ENCODE results near the gene ADAD2. TPM values are rescaled to one million over a fixed set of nuclear protein-coding genes. Genes with fewer than 3 reads are reported as not detected.
"Not testable (repeated sequence)": the region's sequence is repeated elsewhere in the genome, so short reads cannot be mapped to it uniquely, and the experiment has no call there.

ADAD2 gene
- total and polyA plus RNA-seq, 12 donors, result 0.12 to 11.6 (median 0.63) TPM; not detected in 3

DNA sequence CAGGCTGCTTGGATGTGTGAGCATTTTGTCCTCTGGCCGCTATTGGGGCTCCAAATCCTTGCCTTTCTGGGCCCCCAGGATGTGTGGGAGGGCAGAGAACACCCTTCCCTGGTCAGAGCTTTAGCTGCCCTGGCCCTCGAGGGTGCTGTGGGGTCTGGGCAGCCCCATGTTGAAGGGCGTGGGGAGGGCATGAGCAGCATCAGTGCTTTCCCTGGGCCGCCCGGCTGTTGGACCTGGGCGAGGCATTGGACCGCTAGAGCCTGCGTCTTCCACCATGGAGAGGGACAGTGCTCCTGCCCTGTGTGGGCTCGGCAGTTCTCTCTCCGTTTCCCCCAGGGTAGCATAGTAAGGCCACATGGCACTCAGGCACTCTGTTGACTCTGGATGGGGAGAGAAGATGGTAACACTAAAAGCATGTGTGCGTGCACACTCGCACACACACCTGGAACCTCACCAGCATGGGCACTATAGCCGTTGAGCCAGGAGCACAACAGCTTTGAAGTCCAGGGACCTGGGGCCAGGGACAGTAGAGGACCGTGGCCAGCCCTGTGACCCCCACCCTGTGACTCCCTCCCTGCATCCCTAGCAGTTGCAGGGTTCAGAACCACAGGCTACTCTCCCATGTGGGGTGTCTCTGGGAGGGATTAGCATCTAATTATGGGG, 6.6 kb downstream of the ADAD2 start:
- H3K4me3 ChIP-seq, result no peak overlapping the region
- H3K4me1 ChIP-seq (replicated peaks in 1 of 2), result no peaks in the 10 kb centered on the region
- DNase-seq, result no peak
- no peaks in the 10 kb centered on the region for H3K27me3 ChIP-seq
- H3K27ac ChIP-seq, result no peak overlapping the region
- H3K36me3 ChIP-seq (replicated peaks in 1 of 2), result no peaks in the 10 kb centered on the region
- TF ChIP-seq POLR2A (IDR thresholded peaks at IDR 0.05), result no peak
- TF ChIP-seq, protein P1, sequence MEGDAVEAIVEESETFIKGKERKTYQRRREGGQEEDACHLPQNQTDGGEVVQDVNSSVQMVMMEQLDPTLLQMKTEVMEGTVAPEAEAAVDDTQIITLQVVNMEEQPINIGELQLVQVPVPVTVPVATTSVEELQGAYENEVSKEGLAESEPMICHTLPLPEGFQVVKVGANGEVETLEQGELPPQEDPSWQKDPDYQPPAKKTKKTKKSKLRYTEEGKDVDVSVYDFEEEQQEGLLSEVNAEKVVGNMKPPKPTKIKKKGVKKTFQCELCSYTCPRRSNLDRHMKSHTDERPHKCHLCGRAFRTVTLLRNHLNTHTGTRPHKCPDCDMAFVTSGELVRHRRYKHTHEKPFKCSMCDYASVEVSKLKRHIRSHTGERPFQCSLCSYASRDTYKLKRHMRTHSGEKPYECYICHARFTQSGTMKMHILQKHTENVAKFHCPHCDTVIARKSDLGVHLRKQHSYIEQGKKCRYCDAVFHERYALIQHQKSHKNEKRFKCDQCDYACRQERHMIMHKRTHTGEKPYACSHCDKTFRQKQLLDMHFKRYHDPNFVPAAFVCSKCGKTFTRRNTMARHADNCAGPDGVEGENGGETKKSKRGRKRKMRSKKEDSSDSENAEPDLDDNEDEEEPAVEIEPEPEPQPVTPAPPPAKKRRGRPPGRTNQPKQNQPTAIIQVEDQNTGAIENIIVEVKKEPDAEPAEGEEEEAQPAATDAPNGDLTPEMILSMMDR (IDR thresholded peaks at IDR 0.05), result no peak
- no peaks in the 10 kb centered on the region for H3K9me3 ChIP-seq (replicated peaks in 1 of 3)
- intact Hi-C loops (cut with DNase I), result no loop called here
- WGBS, 4 donors, result 92 to 94% (median 93%) methylated on average over 10 to 14 of the region's 14 CpGs

DNA sequence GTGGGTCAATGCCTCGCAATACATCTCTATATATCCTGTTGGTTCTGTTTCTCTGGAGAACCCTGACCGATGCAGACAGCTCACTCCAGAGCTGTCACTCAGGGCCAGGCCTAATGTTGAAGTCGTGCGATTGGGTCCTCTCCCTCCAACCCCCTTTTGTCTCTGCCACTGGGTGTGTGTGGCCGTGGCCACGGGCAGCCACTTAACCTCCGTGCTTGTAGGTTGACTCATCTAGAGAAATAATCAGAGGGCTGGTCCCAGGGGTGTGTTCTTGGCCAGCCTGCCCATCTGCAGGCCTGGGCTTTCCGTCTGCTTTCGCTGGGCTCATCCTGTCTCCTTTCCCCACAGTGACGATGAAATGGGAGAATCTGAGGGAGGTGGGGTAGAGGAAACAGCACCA, 7.4 kb downstream of the ADAD2 start:
- Histone ChIP-seq H3K27me3 (no peaks in the 10 kb centered on the region), H3K4me1 (replicated peaks in 1 of 2) (no peaks in the 10 kb centered on the region), H3K9me3 (replicated peaks in 1 of 3) (no peaks in the 10 kb centered on the region), H3K4me3 (no peak overlapping the region), H3K27ac (no peak overlapping the region), H3K36me3 (replicated peaks in 1 of 2) (no peaks in the 10 kb centered on the region)
- WGBS, 4 donors, result 66 to 77% (median 76%) methylated on average over 10 of the region's 10 CpGs
- no peak for DNase-seq
- intact Hi-C loops (cut with DNase I), result no loop called here
- TF ChIP-seq, protein P1 (IDR thresholded peaks at IDR 0.05), result no peak
- no peak for TF ChIP-seq POLR2A (IDR thresholded peaks at IDR 0.05)

- Histone ChIP-seq H3K27ac (no peak overlapping the region), H3K9me3 (replicated peaks in 1 of 3) (no peaks in the 10 kb centered on the region), H3K4me1 (replicated peaks in 1 of 2) (no peaks in the 10 kb centered on the region), H3K36me3 (replicated peaks in 1 of 2) (no peaks in the 10 kb centered on the region), H3K4me3 (no peak overlapping the region), H3K27me3 (no peaks in the 10 kb centered on the region)
- intact Hi-C loops (cut with DNase I), result no loop called here
- DNase-seq, result no peak
- WGBS, 4 donors, result 58 to 72% (median 64%) methylated on average over 13 of the region's 13 CpGs
- TF ChIP-seq POLR2A (IDR thresholded peaks at IDR 0.05), result no peak
- TF ChIP-seq, protein P1 (IDR thresholded peaks at IDR 0.05), result no peak
These were observed 8.1 kb downstream of the ADAD2 start for GRCh38 chr16:84199097-84199496.

- no peaks in the 10 kb centered on the region for H3K4me1 ChIP-seq (replicated peaks in 1 of 2)
- H3K27me3 ChIP-seq, result no peaks in the 10 kb centered on the region
- no peak for TF ChIP-seq POLR2A (IDR thresholded peaks at IDR 0.05)
- TF ChIP-seq, protein P1 (IDR thresholded peaks at IDR 0.05), result no peak
- H3K9me3 ChIP-seq (replicated peaks in 1 of 3), result no peaks in the 10 kb centered on the region
- 64 to 85% (median 72%) methylated on average over 10 of the region's 10 CpGs for WGBS, 4 donors
- H3K4me3 ChIP-seq, result no peak overlapping the region
- intact Hi-C loops (cut with DNase I), result no loop called here
- H3K36me3 ChIP-seq (replicated peaks in 1 of 2), result no peaks in the 10 kb centered on the region
- peak in 5 of 7 donors; percentile 42 to 68 (median 55) for DNase-seq
- peak overlapping the region in 1 of 5 donors; percentile 73 for H3K27ac ChIP-seq
These were observed 8.9 kb downstream of the ADAD2 start for GRCh38 chr16:84199861-84200260.

DNA sequence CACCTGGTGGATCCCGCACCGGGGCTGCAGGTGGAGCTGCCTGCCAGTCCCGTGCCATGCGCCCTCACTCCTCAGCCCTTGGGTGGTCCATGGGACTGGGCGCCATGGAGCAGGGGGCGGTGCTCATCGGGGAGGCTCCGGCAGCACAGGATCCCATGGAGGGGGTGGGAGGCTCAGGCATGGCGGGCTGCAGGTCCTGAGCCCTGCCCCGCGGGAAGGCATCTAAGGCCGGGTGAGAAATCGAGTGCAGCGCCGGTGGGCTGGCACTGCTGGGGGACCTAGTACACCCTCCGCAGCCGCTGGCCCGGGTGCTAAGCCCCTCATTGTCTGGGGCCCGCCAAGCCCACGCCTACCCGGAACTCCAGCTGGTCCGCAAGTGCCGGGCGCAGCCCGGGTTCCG, 13.6 kb downstream of the ADAD2 start:
- H3K27ac ChIP-seq; H3K36me3 ChIP-seq (replicated peaks in 1 of 2); H3K27me3 ChIP-seq; H3K4me1 ChIP-seq (replicated peaks in 1 of 2); H3K4me3 ChIP-seq; DNase-seq; H3K9me3 ChIP-seq (replicated peaks in 1 of 3); intact Hi-C loops (cut with DNase I): not testable (repeated sequence)
- WGBS, 4 donors, result 94 to 100% (median 97%) methylated on average over 1 to 26 of the region's 26 CpGs

DNA sequence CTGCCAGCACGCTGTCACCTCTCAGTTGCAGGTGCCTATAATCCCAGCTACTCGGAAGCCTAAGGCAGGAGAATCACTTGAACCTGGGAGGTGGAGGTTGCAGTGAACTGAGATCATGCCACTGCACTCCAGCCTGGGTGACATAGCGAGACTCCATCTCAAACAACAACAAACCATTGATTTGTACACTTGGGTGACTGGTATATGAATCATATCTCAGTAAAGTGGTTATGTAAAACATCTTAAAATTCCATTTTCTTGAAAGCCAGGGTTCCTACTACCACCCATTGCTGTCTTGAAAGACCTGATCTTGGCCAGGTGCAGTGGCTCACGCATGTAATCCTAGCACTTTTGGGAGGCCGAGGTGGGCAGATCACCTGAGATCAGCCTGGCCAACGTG, 14.2 kb downstream of the ADAD2 start:
- H3K27me3 ChIP-seq; H3K27ac ChIP-seq; H3K9me3 ChIP-seq (replicated peaks in 1 of 3); DNase-seq; intact Hi-C loops (cut with DNase I); H3K4me1 ChIP-seq (replicated peaks in 1 of 2); H3K36me3 ChIP-seq (replicated peaks in 1 of 2); H3K4me3 ChIP-seq: not testable (repeated sequence)
- 84 to 89% (median 88%) methylated on average over 5 to 6 of the region's 6 CpGs for WGBS, 4 donors
